HCT116 (cell line): ENCODE results near the gene MELTF.

Source experiments
- POLR2A ChIP-seq: IDR thresholded peaks from 2 replicates; pipeline ENCODE4 v1.7.0; 2011; ENCODE audit warnings: borderline replicate concordance; ENCODE audit not compliant: insufficient read depth, insufficient read length; ENCODE audit errors: extremely low read depth
- POLR2AphosphoS5 ChIP-seq: IDR thresholded peaks from 2 replicates; pipeline ENCODE4 v1.6.1; 2011; ENCODE audit warnings: mild to moderate bottlenecking, low read depth, low read length, moderate library complexity

DNA sequence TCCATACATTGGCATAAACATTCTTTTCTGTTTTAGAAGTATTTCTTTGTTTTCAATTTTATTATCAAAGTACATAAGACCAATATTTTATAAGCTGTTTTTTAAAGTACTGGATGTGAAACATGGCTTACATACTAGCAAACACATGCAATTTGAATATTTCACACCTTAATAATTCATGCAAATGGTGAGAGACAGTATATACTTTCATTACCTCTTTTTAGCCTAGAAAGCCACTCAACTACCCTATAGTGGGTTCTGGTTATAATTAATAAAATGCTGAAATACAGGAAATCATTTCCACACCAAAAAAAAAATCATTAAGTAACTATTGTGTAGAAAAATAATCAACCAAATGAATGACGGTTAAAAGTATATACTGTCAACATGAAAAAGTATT, 38.5 kb upstream of the MELTF start:
- TF ChIP-seq POLR2AphosphoS5 (no peak), POLR2A (no peak)
